ENCODE measurements around the gene JAKMIP1.
A peak's percentile ranks its signal among the peaks of the same experiment; 100 is the strongest.
"Not testable (repeated sequence)": the region's sequence is repeated elsewhere in the genome, so short reads cannot be mapped to it uniquely, and the experiment has no call there.

JAKMIP1 gene

GRCh38 chr4:6013564-6013963 lies 186.8 kb downstream of the JAKMIP1 start:
- no peak for DNase-seq (ENCODE audit: low read depth)

- DNase-seq (ENCODE audit: low read depth) = no peak
Observed at GRCh38 chr4:6012200-6012599, 188.1 kb downstream of the JAKMIP1 start.

- DNase-seq (ENCODE audit: low read depth) = no peak
Observed at GRCh38 chr4:6011686-6012085, 188.7 kb downstream of the JAKMIP1 start.

GRCh38 chr4:6011271-6011671 lies 189.1 kb downstream of the JAKMIP1 start:
- no peak for DNase-seq (ENCODE audit: low read depth)

GRCh38 chr4:6010789-6011188 lies 189.6 kb downstream of the JAKMIP1 start:
- DNase-seq (ENCODE audit: low read depth) = no peak

- DNase-seq (ENCODE audit: low read depth) = no peak
Observed at GRCh38 chr4:6009452-6009851, 190.9 kb downstream of the JAKMIP1 start.

GRCh38 chr4:6008766-6009385 lies 191.5 kb downstream of the JAKMIP1 start:
- no peak for DNase-seq (ENCODE audit: low read depth)

- no peak for DNase-seq (ENCODE audit: low read depth)
Observed at GRCh38 chr4:6008092-6008551, 192.2 kb downstream of the JAKMIP1 start.

- no peak for DNase-seq (ENCODE audit: low read depth)
Observed at GRCh38 chr4:6005175-6005574, 195.2 kb downstream of the JAKMIP1 start.

- not testable (repeated sequence) for DNase-seq (ENCODE audit: low read depth)
Observed at GRCh38 chr4:6003485-6003884, 196.9 kb downstream of the JAKMIP1 start.

- no peak for DNase-seq (ENCODE audit: low read depth)
Observed at GRCh38 chr4:6002926-6003325, 197.4 kb downstream of the JAKMIP1 start.

- no peak for DNase-seq (ENCODE audit: low read depth)
Observed at GRCh38 chr4:6002492-6002833, 197.9 kb downstream of the JAKMIP1 start.

- DNase-seq (ENCODE audit: low read depth) = no peak
Observed at GRCh38 chr4:6001680-6002491, 198.5 kb downstream of the JAKMIP1 start.

GRCh38 chr4:5999830-6000365 lies 200.5 kb downstream of the JAKMIP1 start:
- DNase-seq (ENCODE audit: low read depth) = no peak

- no peak for DNase-seq (ENCODE audit: low read depth)
Observed at GRCh38 chr4:5999356-5999755, 201.0 kb downstream of the JAKMIP1 start.

- DNase-seq (ENCODE audit: low read depth) = peak; percentile 7
Observed at GRCh38 chr4:5998333-5998936, 201.9 kb downstream of the JAKMIP1 start.

GRCh38 chr4:5996641-5997040 lies 203.7 kb downstream of the JAKMIP1 start:
- DNase-seq (ENCODE audit: low read depth) = no peak

GRCh38 chr4:5995901-5996623 lies 204.3 kb downstream of the JAKMIP1 start:
- no peak for DNase-seq (ENCODE audit: low read depth)

GRCh38 chr4:5993876-5994811 lies 206.2 kb downstream of the JAKMIP1 start:
- DNase-seq (ENCODE audit: low read depth) = no peak

GRCh38 chr4:5993346-5993745 lies 207.0 kb downstream of the JAKMIP1 start:
- not testable (repeated sequence) for DNase-seq (ENCODE audit: low read depth)

GRCh38 chr4:5992828-5993321 lies 207.5 kb downstream of the JAKMIP1 start:
- no peak for DNase-seq (ENCODE audit: low read depth)

All from stimulated activated CD4-positive, alpha-beta T cell treated with anti-CD3 and anti-CD28 coated beads, Interleukin-2, amount 100 ng/mL, for 4 hours (primary cell).